HG02885 (cell line): ENCODE results near the gene PTGFRN.
"Not testable (repeated sequence)": the region's sequence is repeated elsewhere in the genome, so short reads cannot be mapped to it uniquely, and the experiment has no call there.

Source experiments
- ATAC-seq: cut with Tn5 transposase; IDR thresholded peaks from one replicate; pipeline ENCODE4 v1.9.1; 2021; ENCODE audit warnings: mild to moderate bottlenecking; ENCODE audit not compliant: unreplicated experiment, poor library complexity

The PTGFRN gene

DNA sequence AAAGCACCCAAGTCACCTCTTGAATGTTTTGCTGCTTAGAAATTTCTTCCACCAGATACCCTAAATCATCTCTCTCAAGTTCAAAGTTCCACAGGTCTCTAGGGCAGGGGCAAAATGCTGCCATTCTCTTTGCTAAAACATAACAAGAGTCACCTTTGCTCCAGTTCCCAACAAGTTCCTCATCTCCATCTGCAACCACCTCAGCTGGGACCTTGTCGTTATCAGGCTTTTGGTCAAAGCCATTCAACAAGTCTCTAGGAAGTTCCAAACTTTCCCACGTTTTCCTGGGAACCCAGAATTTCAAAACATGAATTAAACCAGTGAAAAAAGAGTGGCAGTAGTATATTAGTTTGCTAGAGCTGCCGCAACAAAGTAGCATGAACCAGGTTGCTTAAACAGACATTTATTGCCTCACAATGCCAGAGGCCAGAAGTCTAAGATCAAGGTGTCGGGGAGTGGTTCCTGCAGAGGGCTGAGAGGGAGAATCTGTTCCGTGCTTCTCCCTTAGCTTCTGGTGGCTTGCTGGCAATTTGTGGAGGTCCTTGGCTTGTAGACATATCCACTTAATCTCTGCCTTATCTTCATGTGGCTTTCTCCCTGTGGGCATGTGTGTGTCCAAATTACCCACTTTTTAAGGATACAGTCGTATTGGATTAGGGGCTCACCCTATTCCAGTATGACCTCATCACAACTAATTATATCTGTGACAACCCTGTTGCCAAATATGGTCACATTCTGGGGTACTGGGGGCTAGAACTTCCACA, 30.2 kb downstream of the PTGFRN start:
- ATAC-seq, result not testable (repeated sequence)

DNA sequence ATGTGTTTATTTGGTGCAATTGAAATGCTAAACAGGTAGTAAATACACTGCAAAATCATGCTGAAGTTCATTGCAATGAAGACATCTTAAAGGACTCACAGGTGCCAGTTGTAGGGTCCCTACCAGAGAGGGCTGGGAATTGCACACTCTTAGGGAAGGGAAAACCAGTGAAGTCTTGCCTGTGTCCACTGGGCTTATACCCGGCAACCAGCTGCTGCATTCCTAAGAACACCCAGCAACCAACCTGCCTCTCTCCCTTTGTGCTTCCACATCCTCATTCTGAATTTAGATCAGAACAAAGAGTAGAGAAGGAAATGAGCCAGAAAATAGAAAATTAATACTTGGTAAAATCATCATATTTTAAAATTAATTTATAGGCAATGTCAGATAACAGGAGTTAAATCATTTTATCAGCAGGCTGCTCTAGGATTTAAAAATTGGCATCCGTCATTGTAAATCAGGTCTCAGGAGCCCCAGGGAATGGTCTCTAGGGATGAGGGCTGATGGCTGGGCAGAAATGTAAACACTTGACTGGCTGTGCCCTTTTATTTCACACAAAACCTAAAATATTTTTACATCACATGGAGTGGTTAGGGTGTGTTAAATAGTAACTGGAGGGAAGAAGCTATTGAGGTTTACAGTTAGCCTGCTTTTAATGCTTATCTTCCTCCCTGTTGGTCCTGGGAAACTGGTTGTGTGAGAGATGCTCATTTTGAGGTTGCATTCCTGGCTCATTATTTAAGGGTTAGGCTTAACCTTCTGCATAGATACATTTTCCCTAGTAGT, 31.3 kb downstream of the PTGFRN start:
- no peak for ATAC-seq

DNA sequence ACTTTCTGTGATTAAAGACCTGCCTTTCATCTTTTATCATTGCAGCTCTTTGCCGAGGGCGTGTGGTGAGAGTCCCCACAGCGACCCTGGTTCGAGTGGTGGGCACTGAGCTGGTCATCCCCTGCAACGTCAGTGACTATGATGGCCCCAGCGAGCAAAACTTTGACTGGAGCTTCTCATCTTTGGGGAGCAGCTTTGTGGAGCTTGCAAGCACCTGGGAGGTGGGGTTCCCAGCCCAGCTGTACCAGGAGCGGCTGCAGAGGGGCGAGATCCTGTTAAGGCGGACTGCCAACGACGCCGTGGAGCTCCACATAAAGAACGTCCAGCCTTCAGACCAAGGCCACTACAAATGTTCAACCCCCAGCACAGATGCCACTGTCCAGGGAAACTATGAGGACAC, 32.0 kb downstream of the PTGFRN start:
- no peak for ATAC-seq

- no peak for ATAC-seq
Observed at GRCh38 chr1:116942344-116942743, 32.6 kb downstream of the PTGFRN start.

- no peak for ATAC-seq
Observed at GRCh38 chr1:116943438-116943837, 33.7 kb downstream of the PTGFRN start.

- no peak for ATAC-seq
Observed at GRCh38 chr1:116944613-116945012, 34.9 kb downstream of the PTGFRN start.

- no peak for ATAC-seq
Observed at GRCh38 chr1:116945421-116945820, 35.7 kb downstream of the PTGFRN start.

GRCh38 chr1:116945996-116946395, 36.3 kb downstream of the PTGFRN start:
- ATAC-seq, result no peak

- no peak for ATAC-seq
Observed at GRCh38 chr1:116947092-116947860, 37.6 kb downstream of the PTGFRN start.

DNA sequence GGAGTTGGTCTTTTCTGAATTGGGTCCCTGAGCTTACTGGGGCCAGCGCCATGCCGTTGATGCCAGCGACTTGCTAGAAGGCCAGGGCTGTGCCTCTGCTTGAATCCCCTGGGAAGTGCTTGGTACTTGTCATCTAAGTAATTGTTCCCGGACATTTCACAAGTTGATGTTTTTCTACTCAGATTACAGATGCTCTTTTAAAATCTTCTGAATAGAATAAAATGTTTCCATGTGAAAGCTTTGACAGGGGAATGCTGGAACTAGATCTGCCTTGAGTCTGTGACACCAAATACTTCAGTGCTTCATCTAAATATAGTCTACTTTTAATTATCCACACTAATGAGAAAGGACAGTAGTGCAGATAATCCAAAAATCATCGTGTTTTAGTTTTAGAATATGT, 38.3 kb downstream of the PTGFRN start:
- ATAC-seq, result no peak

DNA sequence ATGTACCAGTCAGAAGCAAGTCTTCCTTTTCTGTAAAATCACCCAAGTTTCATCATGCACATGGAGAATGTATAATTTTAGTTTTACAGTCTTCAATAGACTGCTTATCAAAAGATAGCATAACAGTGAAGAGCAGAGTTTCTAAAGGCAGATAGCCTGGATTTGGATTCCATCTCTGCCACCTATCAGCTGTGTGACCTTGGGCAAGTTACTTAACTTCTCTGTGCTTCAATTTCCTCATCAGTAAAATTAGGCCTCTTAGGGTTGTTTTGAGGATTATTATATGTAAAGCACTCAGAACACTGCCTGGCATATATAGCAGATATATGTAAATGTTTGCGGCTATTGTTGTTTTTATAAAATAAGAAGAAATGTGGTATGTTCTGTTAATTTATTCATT, 38.9 kb downstream of the PTGFRN start:
- ATAC-seq, result no peak

GRCh38 chr1:116949213-116949985, 39.7 kb downstream of the PTGFRN start:
- no peak for ATAC-seq

- no peak for ATAC-seq
Observed at GRCh38 chr1:116950517-116951199, 40.9 kb downstream of the PTGFRN start.

DNA sequence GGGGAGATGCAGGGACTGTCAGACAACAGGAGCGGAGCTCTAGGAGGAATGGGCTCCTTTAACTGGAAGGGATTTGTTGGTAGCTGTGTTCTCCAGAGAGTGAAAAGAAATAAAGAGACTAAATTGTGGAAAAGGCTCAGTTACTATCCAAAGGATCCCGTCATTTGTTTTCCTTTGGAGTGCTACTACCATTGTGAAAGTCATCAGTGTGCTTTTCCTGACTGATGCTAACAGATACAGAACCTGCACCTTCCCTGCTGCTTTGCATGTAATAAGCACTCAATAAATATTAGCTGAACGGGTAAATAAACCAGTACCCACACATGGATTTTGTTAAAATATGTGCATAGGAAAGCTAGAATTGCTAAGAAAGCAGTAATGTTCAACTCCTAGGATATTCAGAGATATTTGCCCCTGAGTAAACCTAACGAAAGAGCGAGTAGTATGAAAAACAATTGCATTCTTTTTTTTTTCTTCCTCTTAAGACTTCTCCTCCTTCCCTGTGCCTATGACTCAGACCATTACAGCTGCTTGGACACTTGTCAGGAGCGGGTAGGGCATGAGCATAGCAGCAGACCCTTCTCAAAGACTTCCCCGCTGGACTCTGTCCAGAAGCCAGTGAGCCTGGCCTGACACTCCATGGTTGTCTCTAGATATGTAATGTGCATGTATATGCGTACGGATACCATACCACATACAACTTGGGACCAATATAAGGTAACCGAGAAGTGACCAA, 41.7 kb downstream of the PTGFRN start:
- no peak for ATAC-seq

DNA sequence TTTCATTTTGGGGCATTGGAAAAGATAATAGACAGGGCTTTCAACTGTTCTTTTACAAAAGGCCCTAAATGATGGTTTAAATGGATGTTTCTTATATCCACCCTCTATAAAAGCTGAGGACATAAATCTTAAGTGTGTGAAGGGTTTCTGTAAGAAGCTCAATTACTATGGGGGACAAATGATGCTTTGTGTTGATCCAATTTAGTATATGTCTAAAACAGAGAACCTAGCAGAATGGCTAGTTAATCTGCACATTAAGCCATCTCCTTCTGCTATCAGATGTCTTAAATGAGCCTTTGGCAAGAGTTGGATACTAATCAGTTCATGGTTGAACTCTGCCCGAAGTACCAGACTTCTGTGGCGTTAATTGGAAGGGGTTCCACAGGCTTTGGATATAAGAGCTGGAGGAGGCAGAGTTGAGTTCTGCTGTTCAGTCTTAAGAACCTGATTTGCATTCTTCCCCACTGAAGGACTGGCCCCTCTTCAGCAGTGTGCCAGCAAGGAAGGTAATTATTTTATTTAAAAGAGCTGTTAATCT, 43.1 kb downstream of the PTGFRN start:
- no peak for ATAC-seq

DNA sequence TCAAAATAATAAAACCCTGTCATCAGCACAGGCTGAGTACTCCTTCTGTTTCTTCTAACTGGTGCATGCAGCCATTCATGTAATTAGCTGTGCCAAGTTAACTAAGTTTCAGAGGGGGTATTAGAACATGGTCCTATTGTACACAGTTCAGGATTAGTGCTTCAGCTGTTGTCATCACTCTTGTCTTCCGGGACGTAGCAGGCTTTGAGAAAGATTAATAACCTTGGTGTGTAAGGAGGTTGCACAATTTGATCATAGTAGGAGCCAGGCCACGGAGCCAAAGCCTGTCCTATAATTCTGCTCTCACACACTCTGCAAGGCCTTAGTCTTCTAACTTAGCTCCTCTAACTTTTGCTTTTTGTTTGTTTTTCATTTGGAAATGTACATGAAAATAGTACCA, 44.7 kb downstream of the PTGFRN start:
- no peak for ATAC-seq

GRCh38 chr1:116956378-116956777, 46.7 kb downstream of the PTGFRN start:
- no peak for ATAC-seq

DNA sequence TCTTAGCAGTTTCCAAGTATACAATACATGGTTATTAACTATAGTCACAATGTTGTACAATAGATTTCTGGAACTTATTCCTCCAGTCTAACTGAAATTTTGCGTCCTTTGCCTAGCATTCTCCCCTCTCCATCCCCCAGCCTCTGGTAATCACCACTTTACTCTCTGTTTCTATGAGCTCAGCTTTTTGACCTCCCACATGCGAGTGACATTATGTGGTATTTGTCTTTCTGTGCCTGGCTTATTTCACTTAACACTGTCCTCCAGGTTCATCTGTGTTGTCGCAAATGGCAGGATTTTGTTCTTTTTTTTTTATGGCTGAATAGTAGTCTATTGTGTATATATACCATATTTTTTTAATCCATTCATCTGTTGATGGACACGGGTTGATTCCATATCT, 47.9 kb downstream of the PTGFRN start:
- ATAC-seq, result no peak

DNA sequence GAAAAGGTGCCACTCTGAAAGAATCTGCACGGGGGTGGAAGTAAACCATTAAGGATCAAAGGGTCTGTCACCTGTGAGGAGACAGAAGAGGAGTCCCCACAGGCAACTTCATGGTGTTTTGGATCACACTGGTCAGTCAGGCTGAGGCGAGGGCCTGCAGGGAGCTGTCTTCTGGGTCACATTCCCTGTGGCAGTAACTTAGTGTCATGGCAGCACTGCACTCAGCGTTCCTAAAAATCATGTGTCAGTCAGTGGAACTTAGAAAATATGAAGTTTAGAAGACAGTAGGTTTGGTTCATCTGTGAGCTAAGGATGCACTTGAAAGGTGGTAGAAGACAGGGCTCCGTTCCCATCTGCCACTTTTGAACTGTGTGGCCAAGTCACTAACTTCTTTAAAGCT, 48.4 kb downstream of the PTGFRN start:
- no peak for ATAC-seq
